ENCODE results near the gene PGK1.
"Not testable (repeated sequence)": the region's sequence is repeated elsewhere in the genome, so short reads cannot be mapped to it uniquely, and the experiment has no call there.

The PGK1 gene

GRCh38 chrX:78139160-78140123, 35.4 kb downstream of the PGK1 start, which contains the start of gene TAF9B:
TAF9B (minus strand) TSS chrX:78139650; CDS start chrX:78139611, 39 bp downstream.
- H3K4me3 ChIP-seq (ENCODE audit: insufficient read depth, low read length, poor library complexity, severe bottlenecking), result peak within 1 kb of the TSS; percentile 66
- H3K4me2 ChIP-seq (ENCODE audit: low read depth, low read length, poor library complexity, severe bottlenecking), result peak within 1 kb of the TSS; percentile 72
- H3K27me3 ChIP-seq (ENCODE audit: low read length), result no peaks in the 10 kb centered on the region
- no peaks in the 10 kb centered on the region for H3K9me2 ChIP-seq (replicated peaks; ENCODE audit: insufficient read depth, low read length)
- no peaks in the 10 kb centered on the region; the same call in 1 of the 2 replicates for H3F3A ChIP-seq (ENCODE audit: insufficient read depth)
- TF ChIP-seq CTCF (IDR thresholded peaks at IDR 0.05; ENCODE audit: insufficient read depth, low read length, poor library complexity, severe bottlenecking), result no peak
- no peak for TF ChIP-seq EZH2phosphoT487 (conservative IDR thresholded peaks at IDR 0.05; ENCODE audit: low read length)
- H3K36me3 ChIP-seq (ENCODE audit: low read length), result no peaks in the 10 kb centered on the region
- H4K20me1 ChIP-seq (ENCODE audit: low read depth, low read length), result no peaks in the 10 kb centered on the region
- no peaks in the 10 kb centered on the region for H3K79me2 ChIP-seq (ENCODE audit: insufficient read depth, low read length)
- H3K9ac ChIP-seq (ENCODE audit: low read length), result peak within 1 kb of the TSS; percentile 64
- H2AFZ ChIP-seq (ENCODE audit: low read depth, low read length, severe bottlenecking), result peak within 1 kb of the TSS; percentile 83
- H3K9me3 ChIP-seq (ENCODE audit: insufficient read depth, low read length), result no peaks in the 10 kb centered on the region
- no peak within 1 kb of the TSS for H3K27ac ChIP-seq (ENCODE audit: low read depth, low read length)

- no peak overlapping the region for H2AFZ ChIP-seq (ENCODE audit: low read depth, low read length, severe bottlenecking)
- no peak overlapping the region for H3K27ac ChIP-seq (ENCODE audit: low read depth, low read length)
- H3F3A ChIP-seq (ENCODE audit: insufficient read depth), result no peaks in the 10 kb centered on the region; the same call in 1 of the 2 replicates
- H3K79me2 ChIP-seq (ENCODE audit: insufficient read depth, low read length), result no peaks in the 10 kb centered on the region
- no peaks in the 10 kb centered on the region for H3K36me3 ChIP-seq (ENCODE audit: low read length)
- H3K4me3 ChIP-seq (ENCODE audit: insufficient read depth, low read length, poor library complexity, severe bottlenecking), result no peak overlapping the region
- H3K9me3 ChIP-seq (ENCODE audit: insufficient read depth, low read length), result no peaks in the 10 kb centered on the region
- no peak overlapping the region for H3K9ac ChIP-seq (ENCODE audit: low read length)
- no peaks in the 10 kb centered on the region for H3K27me3 ChIP-seq (ENCODE audit: low read length)
- H3K4me2 ChIP-seq (ENCODE audit: low read depth, low read length, poor library complexity, severe bottlenecking), result peak overlapping the region; percentile 72
- no peaks in the 10 kb centered on the region for H3K9me2 ChIP-seq (replicated peaks; ENCODE audit: insufficient read depth, low read length)
- no peaks in the 10 kb centered on the region for H4K20me1 ChIP-seq (ENCODE audit: low read depth, low read length)
- TF ChIP-seq EZH2phosphoT487 (conservative IDR thresholded peaks at IDR 0.05; ENCODE audit: low read length) (no peak), CTCF (IDR thresholded peaks at IDR 0.05; ENCODE audit: insufficient read depth, low read length, poor library complexity, severe bottlenecking) (no peak)
Measured at GRCh38 chrX:78140206-78140605, 36.2 kb downstream of the PGK1 start.

GRCh38 chrX:78147002-78147540, 43.0 kb downstream of the PGK1 start:
- H3K9me2 ChIP-seq (replicated peaks; ENCODE audit: insufficient read depth, low read length); H4K20me1 ChIP-seq (ENCODE audit: low read depth, low read length): not testable (repeated sequence)

GRCh38 chrX:78157373-78157772, 53.3 kb downstream of the PGK1 start:
- not testable (repeated sequence) for H3K4me3 ChIP-seq (ENCODE audit: insufficient read depth, low read length, poor library complexity, severe bottlenecking); H3K9me3 ChIP-seq (ENCODE audit: insufficient read depth, low read length); H3K79me2 ChIP-seq (ENCODE audit: insufficient read depth, low read length); H3F3A ChIP-seq (ENCODE audit: insufficient read depth); H3K4me2 ChIP-seq (ENCODE audit: low read depth, low read length, poor library complexity, severe bottlenecking); H3K27me3 ChIP-seq (ENCODE audit: low read length); H3K9me2 ChIP-seq (replicated peaks; ENCODE audit: insufficient read depth, low read length); H4K20me1 ChIP-seq (ENCODE audit: low read depth, low read length); H3K9ac ChIP-seq (ENCODE audit: low read length); H3K27ac ChIP-seq (ENCODE audit: low read depth, low read length); H3K36me3 ChIP-seq (ENCODE audit: low read length); H2AFZ ChIP-seq (ENCODE audit: low read depth, low read length, severe bottlenecking)

More at GRCh38 chrX:78147002-78147540, 43.0 kb downstream of the PGK1 start:
- H3F3A ChIP-seq (ENCODE audit: insufficient read depth); H3K36me3 ChIP-seq (ENCODE audit: low read length); H3K79me2 ChIP-seq (ENCODE audit: insufficient read depth, low read length); H3K27ac ChIP-seq (ENCODE audit: low read depth, low read length); H3K4me3 ChIP-seq (ENCODE audit: insufficient read depth, low read length, poor library complexity, severe bottlenecking); H2AFZ ChIP-seq (ENCODE audit: low read depth, low read length, severe bottlenecking); H3K4me2 ChIP-seq (ENCODE audit: low read depth, low read length, poor library complexity, severe bottlenecking); H3K9me3 ChIP-seq (ENCODE audit: insufficient read depth, low read length); H3K27me3 ChIP-seq (ENCODE audit: low read length); H3K9ac ChIP-seq (ENCODE audit: low read length): not testable (repeated sequence)

- not testable (repeated sequence) for H2AFZ ChIP-seq (ENCODE audit: low read depth, low read length, severe bottlenecking); H3K27ac ChIP-seq (ENCODE audit: low read depth, low read length); H3K79me2 ChIP-seq (ENCODE audit: insufficient read depth, low read length); H3K9me3 ChIP-seq (ENCODE audit: insufficient read depth, low read length); H3K4me3 ChIP-seq (ENCODE audit: insufficient read depth, low read length, poor library complexity, severe bottlenecking); H3F3A ChIP-seq (ENCODE audit: insufficient read depth); H3K9me2 ChIP-seq (replicated peaks; ENCODE audit: insufficient read depth, low read length); H3K4me2 ChIP-seq (ENCODE audit: low read depth, low read length, poor library complexity, severe bottlenecking); H3K9ac ChIP-seq (ENCODE audit: low read length); H3K27me3 ChIP-seq (ENCODE audit: low read length); H3K36me3 ChIP-seq (ENCODE audit: low read length); H4K20me1 ChIP-seq (ENCODE audit: low read depth, low read length)
Measured at GRCh38 chrX:78157846-78158245, 53.8 kb downstream of the PGK1 start.

GRCh38 chrX:78160711-78161110, 56.7 kb downstream of the PGK1 start:
- H3K36me3 ChIP-seq (ENCODE audit: low read length); H3K4me2 ChIP-seq (ENCODE audit: low read depth, low read length, poor library complexity, severe bottlenecking); H3K79me2 ChIP-seq (ENCODE audit: insufficient read depth, low read length); H2AFZ ChIP-seq (ENCODE audit: low read depth, low read length, severe bottlenecking); H4K20me1 ChIP-seq (ENCODE audit: low read depth, low read length); H3K4me3 ChIP-seq (ENCODE audit: insufficient read depth, low read length, poor library complexity, severe bottlenecking); H3F3A ChIP-seq (ENCODE audit: insufficient read depth); H3K9me2 ChIP-seq (replicated peaks; ENCODE audit: insufficient read depth, low read length); H3K9me3 ChIP-seq (ENCODE audit: insufficient read depth, low read length); H3K27ac ChIP-seq (ENCODE audit: low read depth, low read length); H3K9ac ChIP-seq (ENCODE audit: low read length); H3K27me3 ChIP-seq (ENCODE audit: low read length): not testable (repeated sequence)

Measured in SU-DHL-6 (cell line).